NCI-H524 treated with DMSO at 0.1 percent for 48 hours (cell line): ENCODE results near the gene SMAP1.

ENCODE experiments used
- DNase-seq: peaks from one replicate; lab custom pipeline; 2025; lab: John Stamatoyannopoulos, UW

The SMAP1 gene

GRCh38 chr6:70667711-70668498 is at the start of gene SMAP1:
TSS of gene SMAP1 (plus strand) at chr6:70667883. CDS start at chr6:70668024, 141 bp downstream.
- DNase-seq = peak; percentile 50

GRCh38 chr6:70620746-70621145 is 46.9 kb upstream of the SMAP1 start:
- no peak for DNase-seq

- DNase-seq = no peak
Observed at GRCh38 chr6:70622461-70622860, 45.2 kb upstream of the SMAP1 start.

- DNase-seq = no peak
Observed at GRCh38 chr6:70625436-70625835, 42.2 kb upstream of the SMAP1 start.

- no peak for DNase-seq
Observed at GRCh38 chr6:70627500-70628254, 40.0 kb upstream of the SMAP1 start.

GRCh38 chr6:70629929-70630328 is 37.8 kb upstream of the SMAP1 start:
- no peak for DNase-seq

- no peak for DNase-seq
Observed at GRCh38 chr6:70633870-70634269, 33.8 kb upstream of the SMAP1 start.

GRCh38 chr6:70636596-70636995 is 31.1 kb upstream of the SMAP1 start:
- DNase-seq = no peak

- no peak for DNase-seq
Observed at GRCh38 chr6:70638468-70638867, 29.2 kb upstream of the SMAP1 start.

- no peak for DNase-seq
Observed at GRCh38 chr6:70651326-70651905, 16.3 kb upstream of the SMAP1 start.

GRCh38 chr6:70652216-70652615 is 15.5 kb upstream of the SMAP1 start:
- no peak for DNase-seq

- no peak for DNase-seq
Observed at GRCh38 chr6:70657706-70658105, 10.0 kb upstream of the SMAP1 start.

- DNase-seq = peak; percentile 8
Observed at GRCh38 chr6:70663881-70664466, 3.7 kb upstream of the SMAP1 start.

GRCh38 chr6:70666706-70667105 is 977 bp upstream of the SMAP1 start:
- DNase-seq = no peak

GRCh38 chr6:70667256-70667710 is 400 bp upstream of the SMAP1 start:
- DNase-seq = no peak

GRCh38 chr6:70668499-70668812 is 773 bp downstream of the SMAP1 start:
- DNase-seq = peak; percentile 1

- no peak for DNase-seq
Observed at GRCh38 chr6:70669133-70669532, 1.4 kb downstream of the SMAP1 start.

- no peak for DNase-seq
Observed at GRCh38 chr6:70672549-70672948, 4.9 kb downstream of the SMAP1 start.

GRCh38 chr6:70673054-70673453 is 5.4 kb downstream of the SMAP1 start:
- DNase-seq = no peak

- DNase-seq = no peak
Observed at GRCh38 chr6:70673601-70674000, 5.9 kb downstream of the SMAP1 start.

GRCh38 chr6:70675822-70676221 is 8.1 kb downstream of the SMAP1 start:
- DNase-seq = no peak

- DNase-seq = no peak
Observed at GRCh38 chr6:70676821-70677220, 9.1 kb downstream of the SMAP1 start.

GRCh38 chr6:70680396-70680795 is 12.7 kb downstream of the SMAP1 start:
- DNase-seq = no peak
